Neural crest cell (in vitro differentiated cells): ENCODE measurements around the gene LBX1. TPM values are rescaled to one million over a fixed set of nuclear protein-coding genes. Genes with fewer than 3 reads are reported as not detected.
A peak's percentile ranks its signal among the peaks of the same experiment; 100 is the strongest.

Experiments
- DNase-seq: peaks from one replicate; pipeline ENCODE4 v3.0.0; 2021; ENCODE audit warnings: low read depth, mixed read lengths, low spot score
- H3K27ac Mint-ChIP-seq: one replicate; pipeline ENCODE4 v1.8.0; 2021; ENCODE audit warnings: mild to moderate bottlenecking, mixed read lengths; ENCODE audit not compliant: unreplicated experiment
- H3K27me3 Mint-ChIP-seq: 2 replicates; pipeline ENCODE4 v1.8.0; 2021; ENCODE audit warnings: low read depth, mild to moderate bottlenecking, mixed read lengths
- H3K36me3 Mint-ChIP-seq: 2 replicates; pipeline ENCODE4 v1.8.0; 2021; ENCODE audit warnings: low read depth, mild to moderate bottlenecking, mixed read lengths
- H3K4me1 Mint-ChIP-seq: 2 replicates; pipeline ENCODE4 v1.8.0; 2021; ENCODE audit warnings: mixed read lengths
- H3K4me3 Mint-ChIP-seq: one replicate; pipeline ENCODE4 v1.8.0; 2021; ENCODE audit warnings: mild to moderate bottlenecking, mixed read lengths
- H3K9me3 Mint-ChIP-seq: 2 replicates; pipeline ENCODE4 v1.8.0; 2021; ENCODE audit warnings: mixed read lengths
- CTCF ChIP-seq: fragments of 200-600 bp; sonication (generic); conservative IDR thresholded peaks from 2 replicates; pipeline ENCODE4 v1.5.0; 2021; ENCODE audit warnings: antibody characterized with exemption, mild to moderate bottlenecking
- total RNA-seq: library from RNA; stranded (reverse); gene quantifications from 2 replicates; pipeline ENCODE4 v1.2.1, GENCODE V29; 2021

LBX1 gene
- total RNA-seq, 1 donor from 2014 or later = 1.1 TPM

GRCh38 chr10:101231912-101232689, 2.8 kb upstream of the LBX1 start:
- no peak for TF ChIP-seq CTCF
- Mint-ChIP-seq H3K27me3 (peaks cover 98% of the 10 kb centered on the region), H3K4me3 (no peak overlapping the region), H3K27ac (no peak overlapping the region), H3K9me3 (no peaks in the 10 kb centered on the region), H3K4me1 (peaks cover 19% of the 10 kb centered on the region), H3K36me3 (peaks cover 2% of the 10 kb centered on the region)
- DNase-seq = no peak

- TF ChIP-seq CTCF = no peak
- DNase-seq = no peak
- peaks cover 21% of the 10 kb centered on the region for H3K4me1 Mint-ChIP-seq
- no peak overlapping the region for H3K27ac Mint-ChIP-seq
- H3K4me3 Mint-ChIP-seq = peak overlapping the region; percentile 29
- peaks cover 2% of the 10 kb centered on the region for H3K36me3 Mint-ChIP-seq
- peaks cover 98% of the 10 kb centered on the region for H3K27me3 Mint-ChIP-seq
- no peaks in the 10 kb centered on the region for H3K9me3 Mint-ChIP-seq
Measured at GRCh38 chr10:101231092-101231491, 1.8 kb upstream of the LBX1 start.

- H3K27me3 Mint-ChIP-seq = peaks cover 98% of the 10 kb centered on the region
- H3K4me1 Mint-ChIP-seq = peaks cover 24% of the 10 kb centered on the region
- H3K9me3 Mint-ChIP-seq = no peaks in the 10 kb centered on the region
- H3K4me3 Mint-ChIP-seq = peak overlapping the region; percentile 41
- no peak for TF ChIP-seq CTCF
- peaks cover 2% of the 10 kb centered on the region for H3K36me3 Mint-ChIP-seq
- no peak for DNase-seq
- no peak overlapping the region for H3K27ac Mint-ChIP-seq
Measured at GRCh38 chr10:101230183-101230917, 1.1 kb upstream of the LBX1 start.

- no peaks in the 10 kb centered on the region for H3K9me3 Mint-ChIP-seq
- H3K4me3 Mint-ChIP-seq = no peak overlapping the region
- no peak overlapping the region for H3K27ac Mint-ChIP-seq
- no peak for DNase-seq
- TF ChIP-seq CTCF = no peak
- H3K27me3 Mint-ChIP-seq = peaks cover 95% of the 10 kb centered on the region
- peaks cover 30% of the 10 kb centered on the region for H3K4me1 Mint-ChIP-seq
- peaks cover 2% of the 10 kb centered on the region for H3K36me3 Mint-ChIP-seq
Measured at GRCh38 chr10:101228966-101229265, 347 bp downstream of the LBX1 start.

- DNase-seq = no peak
- H3K4me1 Mint-ChIP-seq = peaks cover 30% of the 10 kb centered on the region
- H3K27me3 Mint-ChIP-seq = peaks cover 95% of the 10 kb centered on the region
- no peak overlapping the region for H3K27ac Mint-ChIP-seq
- H3K9me3 Mint-ChIP-seq = no peaks in the 10 kb centered on the region
- peak overlapping the region; percentile 67 for H3K4me3 Mint-ChIP-seq
- peaks cover 2% of the 10 kb centered on the region for H3K36me3 Mint-ChIP-seq
- peak; percentile 22 for TF ChIP-seq CTCF
Measured at GRCh38 chr10:101228153-101228965, 904 bp downstream of the LBX1 start.
